Calu3 (cell line): ENCODE results near the gene TPH2. TPM values are rescaled to one million over a fixed set of nuclear protein-coding genes. Genes with fewer than 3 reads are reported as not detected.

Experiments
- BruUV-seq: library from RNA; stranded (reverse); fragments of 400-500 nt; replicated peaks from 2 replicates; lab custom pipeline; 2021; lab: Mats Ljungman, UMichigan
- CTCF ChIA-PET: fragments of 300-600 bp; sonication (Branson Sonifier 250); formaldehyde crosslinking; loops from one replicate; lab custom pipeline; 2022; ENCODE audit warnings: antibody characterized with exemption; lab: Charles Lee
- DNase-seq: peaks from one replicate; pipeline ENCODE4 v3.0.0; 2022
- H3K27ac Mint-ChIP-seq: one replicate; pipeline ENCODE4 v1.8.0; 2022; ENCODE audit warnings: mixed read lengths; ENCODE audit not compliant: unreplicated experiment
- H3K27me3 Mint-ChIP-seq: one replicate; pipeline ENCODE4 v1.8.0; 2022; ENCODE audit warnings: mixed read lengths; ENCODE audit not compliant: unreplicated experiment
- H3K36me3 Mint-ChIP-seq: one replicate; pipeline ENCODE4 v1.8.0; 2022; ENCODE audit warnings: mild to moderate bottlenecking, moderate library complexity, mixed read lengths; ENCODE audit not compliant: insufficient read depth, unreplicated experiment
- H3K4me1 Mint-ChIP-seq: one replicate; pipeline ENCODE4 v1.8.0; 2022; ENCODE audit warnings: mild to moderate bottlenecking, low read depth, mixed read lengths; ENCODE audit not compliant: unreplicated experiment
- H3K4me3 Mint-ChIP-seq: one replicate; pipeline ENCODE4 v1.8.0; 2022; ENCODE audit warnings: mild to moderate bottlenecking, low read depth, moderate library complexity, mixed read lengths; ENCODE audit not compliant: unreplicated experiment
- H3K9me3 Mint-ChIP-seq: one replicate; pipeline ENCODE4 v1.8.0; 2022; ENCODE audit warnings: low read depth, mixed read lengths; ENCODE audit not compliant: unreplicated experiment
- CTCF ChIP-seq: fragments of 200-600 bp; IDR thresholded peaks from one replicate; pipeline ENCODE4 v1.8.0; 2022; ENCODE audit warnings: antibody characterized with exemption; ENCODE audit not compliant: unreplicated experiment
- intact Hi-C: fragments of 100-400 bp; cut with micrococcal nuclease; formaldehyde crosslinking; loops from one replicate; pipeline ENCODE4 v1.10.0; 2022; ENCODE audit not compliant: unreplicated experiment
- total RNA-seq: library from RNA; stranded (reverse); gene quantifications from 2 replicates; pipeline ENCODE4 v1.2.3, GENCODE V29; 2022

The TPH2 gene
- total RNA-seq, 1 experiment from 2014 or later, result 0.38 TPM

GRCh38 chr12:71900091-71900490 lies 38.6 kb upstream of the TPH2 start:
- no TSS peak for BruUV-seq
- CTCF ChIA-PET, result no interaction called here
- H3K9me3 Mint-ChIP-seq, result no peaks in the 10 kb centered on the region
- intact Hi-C loops, result loop anchor here (1.0 kb wide), 1 partner anchor 120 kb away; no protein-coding TSS in a partner anchor
- no peak for DNase-seq
- no peak overlapping the region for H3K27ac Mint-ChIP-seq
- no peak overlapping the region for H3K4me3 Mint-ChIP-seq
- H3K4me1 Mint-ChIP-seq, result peaks cover 10% of the 10 kb centered on the region
- peaks cover 46% of the 10 kb centered on the region for H3K36me3 Mint-ChIP-seq
- TF ChIP-seq CTCF, result no peak
- no peaks in the 10 kb centered on the region for H3K27me3 Mint-ChIP-seq

GRCh38 chr12:71904629-71905028 lies 34.0 kb upstream of the TPH2 start:
- intact Hi-C loops, result no loop called here
- TF ChIP-seq CTCF, result no peak
- Mint-ChIP-seq H3K9me3 (no peaks in the 10 kb centered on the region), H3K27me3 (no peaks in the 10 kb centered on the region), H3K4me3 (no peak overlapping the region), H3K36me3 (peaks cover 52% of the 10 kb centered on the region), H3K4me1 (peaks cover 10% of the 10 kb centered on the region), H3K27ac (peak overlapping the region; percentile 7)
- no peak for DNase-seq
- BruUV-seq, result no TSS peak
- CTCF ChIA-PET, result no interaction called here

- TF ChIP-seq CTCF, result no peak
- Mint-ChIP-seq H3K27ac (no peak overlapping the region), H3K36me3 (no peaks in the 10 kb centered on the region), H3K4me3 (no peak overlapping the region), H3K27me3 (peaks cover 37% of the 10 kb centered on the region), H3K4me1 (no peaks in the 10 kb centered on the region), H3K9me3 (no peaks in the 10 kb centered on the region)
- intact Hi-C loops, result no loop called here
- DNase-seq, result no peak
- CTCF ChIA-PET, result interaction anchor here (1.5 kb wide), 1 partner anchor 12 kb away, joined by 3 read pairs; no protein-coding TSS in a partner anchor
- BruUV-seq, result no TSS peak
These were observed 3.1 kb upstream of the TPH2 start for GRCh38 chr12:71935594-71935993.

GRCh38 chr12:71940068-71940467 lies 1.4 kb downstream of the TPH2 start:
- BruUV-seq, result no TSS peak
- CTCF ChIA-PET, result no interaction called here

More at GRCh38 chr12:71940068-71940467, 1.4 kb downstream of the TPH2 start:
- H3K36me3 Mint-ChIP-seq, result no peaks in the 10 kb centered on the region
- no peak for DNase-seq
- no peaks in the 10 kb centered on the region for H3K4me1 Mint-ChIP-seq
- H3K4me3 Mint-ChIP-seq, result no peak overlapping the region
- no peak overlapping the region for H3K27ac Mint-ChIP-seq
- no peaks in the 10 kb centered on the region for H3K9me3 Mint-ChIP-seq
- H3K27me3 Mint-ChIP-seq, result peaks cover 51% of the 10 kb centered on the region
- no peak for TF ChIP-seq CTCF
- intact Hi-C loops, result no loop called here
